H9 (cell line): ENCODE measurements around the gene CHRNB4. TPM values are rescaled to one million over a fixed set of nuclear protein-coding genes. Genes with fewer than 3 reads are reported as not detected.

Source experiments
- DNase-seq: peaks from one replicate; pipeline ENCODE4 v3.0.0-alpha.2; 2017
- H2AFZ ChIP-seq: one replicate; pipeline ENCODE4 v1.6.1; 2013; ENCODE audit warnings: mild to moderate bottlenecking, low read length, control low read depth, moderate library complexity
- H2AK5ac ChIP-seq: 2 replicates; pipeline ENCODE4 v1.6.1; 2013; ENCODE audit warnings: low read length, control low read depth, mixed read lengths; ENCODE audit not compliant: insufficient read length
- H2BK120ac ChIP-seq: one replicate; pipeline ENCODE4 v1.6.1; 2013; ENCODE audit warnings: low read depth, mild to moderate bottlenecking, low read length, control low read depth, inconsistent platforms; ENCODE audit not compliant: poor library complexity, severe bottlenecking
- H2BK12ac ChIP-seq: 2 replicates; pipeline ENCODE4 v1.6.1; 2013; ENCODE audit warnings: low read length, control low read depth, mixed read lengths, low read depth; ENCODE audit not compliant: insufficient read length
- H2BK15ac ChIP-seq: 2 replicates; pipeline ENCODE4 v1.6.1; 2013; ENCODE audit warnings: low read depth, low read length, control low read depth
- H2BK20ac ChIP-seq: one replicate; pipeline ENCODE4 v1.6.1; 2013; ENCODE audit warnings: low read depth, mild to moderate bottlenecking, low read length, control low read depth, inconsistent platforms; ENCODE audit not compliant: poor library complexity, severe bottlenecking
- H2BK5ac ChIP-seq: 2 replicates; pipeline ENCODE4 v1.6.1; 2013; ENCODE audit warnings: low read length, control low read depth, mixed read lengths; ENCODE audit not compliant: insufficient read length
- H3K14ac ChIP-seq: 2 replicates; pipeline ENCODE4 v1.6.1; 2013; ENCODE audit warnings: low read length, control low read depth; ENCODE audit not compliant: insufficient read depth
- H3K18ac ChIP-seq: 2 replicates; pipeline ENCODE4 v1.6.1; 2013; ENCODE audit warnings: low read depth, mild to moderate bottlenecking, mixed read lengths, low read length, control low read depth; ENCODE audit not compliant: insufficient read length
- H3K23ac ChIP-seq: 2 replicates; pipeline ENCODE4 v1.6.1; 2013; ENCODE audit warnings: low read length, control low read depth, mixed read lengths, low read depth; ENCODE audit not compliant: insufficient read length
- H3K23me2 ChIP-seq: 2 replicates; pipeline ENCODE4 v1.6.1; 2013; ENCODE audit warnings: low read depth, mild to moderate bottlenecking, mixed read lengths, low read length, control low read depth; ENCODE audit not compliant: insufficient read length, poor library complexity, severe bottlenecking
- H3K27ac ChIP-seq: 2 replicates; pipeline ENCODE4 v1.5.1; 2013; ENCODE audit warnings: low read length, control low read depth, mixed read lengths, low read depth; ENCODE audit not compliant: insufficient read length
- H3K27me3 ChIP-seq: 2 replicates; pipeline ENCODE4 v1.6.1; 2013; ENCODE audit warnings: low read length, control low read depth, inconsistent platforms; ENCODE audit not compliant: insufficient read depth
- H3K4ac ChIP-seq: 2 replicates; pipeline ENCODE4 v1.6.1; 2013; ENCODE audit warnings: low read depth, mild to moderate bottlenecking, control low read depth, inconsistent platforms, low read length, moderate library complexity
- H3K4me1 ChIP-seq: 2 replicates; pipeline ENCODE4 v1.6.1; 2013; ENCODE audit warnings: low read length, control low read depth, inconsistent platforms; ENCODE audit not compliant: insufficient read depth
- H3K4me2 ChIP-seq: 2 replicates; pipeline ENCODE4 v1.6.1; 2013; ENCODE audit warnings: low read length, control low read depth, mixed read lengths; ENCODE audit not compliant: insufficient read length, insufficient read depth
- H3K56ac ChIP-seq: 2 replicates; pipeline ENCODE4 v1.6.1; 2013; ENCODE audit warnings: low read depth, mild to moderate bottlenecking, mixed read lengths, low read length, control low read depth; ENCODE audit not compliant: insufficient read length
- H3K79me1 ChIP-seq: 2 replicates; pipeline ENCODE4 v1.6.1; 2013; ENCODE audit warnings: low read depth, mild to moderate bottlenecking, moderate library complexity, low read length, control low read depth, inconsistent platforms; ENCODE audit not compliant: insufficient read depth, poor library complexity, severe bottlenecking
- H3K79me2 ChIP-seq: 2 replicates; pipeline ENCODE4 v1.6.1; 2013; ENCODE audit warnings: low read length, control low read depth, inconsistent platforms; ENCODE audit not compliant: insufficient read depth
- H3K9ac ChIP-seq: 2 replicates; pipeline ENCODE4 v1.6.1; 2013; ENCODE audit warnings: low read length, control low read depth, mixed read lengths; ENCODE audit not compliant: insufficient read length; ENCODE audit errors: extremely low read depth
- H3K9me3 ChIP-seq: one replicate; pipeline ENCODE4 v1.6.1; 2013; ENCODE audit warnings: low read depth, low read length, inconsistent platforms; ENCODE audit not compliant: control insufficient read depth
- H3T11ph ChIP-seq: one replicate; pipeline ENCODE4 v1.6.1; 2013; ENCODE audit warnings: mild to moderate bottlenecking, low read length, control low read depth, inconsistent platforms
- H4K20me1 ChIP-seq: one replicate; pipeline ENCODE4 v1.6.1; 2013; ENCODE audit not compliant: control insufficient read depth, insufficient read length, insufficient read depth
- H4K5ac ChIP-seq: 2 replicates; pipeline ENCODE4 v1.6.1; 2013; ENCODE audit warnings: low read depth, mild to moderate bottlenecking, mixed read lengths, low read length, control low read depth; ENCODE audit not compliant: insufficient read length
- H4K8ac ChIP-seq: replicated peaks from 2 replicates; pipeline ENCODE4 v1.6.1; 2013; ENCODE audit warnings: low read length, control low read depth, mixed read lengths, low read depth; ENCODE audit not compliant: insufficient read length
- H4K91ac ChIP-seq: 2 replicates; pipeline ENCODE4 v1.6.1; 2013; ENCODE audit warnings: low read depth, mild to moderate bottlenecking, moderate library complexity, mixed read lengths, low read length, control low read depth; ENCODE audit not compliant: insufficient read length
- H3K27ac Mint-ChIP-seq, 3 experiments: 2 replicates in 2 of 3; 3 replicates in 1 of 3; pipeline ENCODE4 v1.8.0; 2020 to 2021; ENCODE audit warnings: mixed read lengths in 3 of 3, mild to moderate bottlenecking in 1 of 3, moderate library complexity in 1 of 3
- H3K27me3 Mint-ChIP-seq: 2 replicates; pipeline ENCODE4 v1.8.0; 2021; ENCODE audit warnings: low read depth, mild to moderate bottlenecking, moderate library complexity, mixed read lengths
- H3K36me3 Mint-ChIP-seq, 3 experiments: 2 replicates in 2 of 3; 3 replicates in 1 of 3; pipeline ENCODE4 v1.8.0; 2020 to 2021; ENCODE audit warnings: low read depth in 3 of 3, mixed read lengths in 3 of 3; ENCODE audit not compliant: insufficient read depth in 1 of 3
- H3K4me1 Mint-ChIP-seq, 2 experiments: 2 replicates each; pipeline ENCODE4 v1.8.0; 2020; ENCODE audit warnings: mixed read lengths in 2 of 2
- H3K4me3 Mint-ChIP-seq, 2 experiments: 2 replicates in 1 of 2; 3 replicates in 1 of 2; pipeline ENCODE4 v1.8.0; 2020 to 2021; ENCODE audit warnings: mild to moderate bottlenecking in 2 of 2, mixed read lengths in 2 of 2, moderate library complexity in 1 of 2
- H3K9me3 Mint-ChIP-seq, 2 experiments: 2 replicates in 1 of 2; 3 replicates in 1 of 2; pipeline ENCODE4 v1.8.0; 2020; ENCODE audit warnings: mild to moderate bottlenecking in 2 of 2, mixed read lengths in 2 of 2, moderate library complexity in 1 of 2
- CTCF ChIP-seq: fragments of 200-600 bp; sonication (generic); conservative IDR thresholded peaks from 3 replicates; pipeline ENCODE4 v1.8.0; 2021; ENCODE audit warnings: antibody characterized with exemption, mild to moderate bottlenecking
- WGBS: extraction: QIAGEN DNeasy Blood & Tissue Kit; methylation state at CpG from one replicate; pipeline ENCODE4 v1.1.7; 2013; ENCODE audit warnings: missing lambda C conversion rate, low lambda C conversion rate, mixed read lengths; ENCODE audit not compliant: insufficient read length; ENCODE audit errors: extremely low coverage; 5-methylcytosine and 5-hydroxymethylcytosine counted together
- total RNA-seq: library from RNA; stranded (reverse); gene quantifications from 2 replicates; pipeline ENCODE4 v1.2.1, GENCODE V29; 2021

Gene CHRNB4
- total RNA-seq, 1 experiment from 2014 or later, result 1.9 TPM

DNA sequence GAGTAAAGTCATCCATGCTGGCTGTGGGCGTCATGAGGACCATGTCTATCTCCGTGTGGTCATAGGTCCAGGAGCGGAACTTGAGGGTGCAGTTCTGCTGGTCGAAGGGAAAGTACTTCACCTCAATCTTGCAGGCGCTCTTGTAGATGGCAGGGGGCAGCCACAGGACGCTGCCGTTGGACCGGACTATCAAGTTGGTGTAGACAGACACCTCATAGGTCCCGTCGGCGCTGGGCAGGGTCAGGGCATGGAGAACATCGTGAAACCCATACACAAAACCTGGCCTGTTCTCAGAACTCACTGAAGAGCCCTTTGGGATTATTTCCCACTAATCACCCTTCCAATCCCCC lies 11.3 kb downstream of the CHRNB4 start:
- H4K8ac ChIP-seq, result no peak overlapping the region
- H2BK12ac ChIP-seq, result no peak overlapping the region
- no peaks in the 10 kb centered on the region for H3K27me3 ChIP-seq
- Mint-ChIP-seq H3K4me3 (no peak overlapping the region), H3K4me1 (no peaks in the 10 kb centered on the region), H3K9me3 (no peaks in the 10 kb centered on the region; a peak in 4 of 5 replicates), H3K27me3 (peaks cover 23% of the 10 kb centered on the region), H3K27ac (no peak overlapping the region; a peak in 1 of 7 replicates), H3K36me3 (peaks cover 0 to 16% (median 9%) of the 10 kb centered on the region in 3 experiments; a peak in 4 of 7 replicates)
- H3K79me2 ChIP-seq, result no peaks in the 10 kb centered on the region
- H2BK5ac ChIP-seq, result no peak overlapping the region
- H3K4ac ChIP-seq, result no peak overlapping the region
- no peak overlapping the region for H3T11ph ChIP-seq
- H3K56ac ChIP-seq, result no peak overlapping the region
- no peaks in the 10 kb centered on the region for H3K79me1 ChIP-seq
- no peaks in the 10 kb centered on the region for H3K9me3 ChIP-seq
- no peak for DNase-seq
- H4K91ac ChIP-seq, result no peak overlapping the region
- no peak overlapping the region for H2AK5ac ChIP-seq
- no peak for TF ChIP-seq CTCF
- WGBS, result no CpG with 5 or more reads among the region's 12 CpGs
- H3K23me2 ChIP-seq, result no peaks in the 10 kb centered on the region
- no peak overlapping the region for H2BK120ac ChIP-seq
- no peak overlapping the region; the same call in 1 of the 2 replicates for H3K14ac ChIP-seq
- H4K5ac ChIP-seq, result no peak overlapping the region
- H4K20me1 ChIP-seq, result no peaks in the 10 kb centered on the region
- H2AFZ ChIP-seq, result no peak overlapping the region
- no peak overlapping the region for H3K9ac ChIP-seq
- no peak overlapping the region for H3K18ac ChIP-seq
- H3K4me1 ChIP-seq, result no peaks in the 10 kb centered on the region
- no peak overlapping the region for H3K4me2 ChIP-seq
- no peak overlapping the region for H3K27ac ChIP-seq
- H3K23ac ChIP-seq, result no peak overlapping the region
- no peak overlapping the region for H2BK15ac ChIP-seq
- no peak overlapping the region for H2BK20ac ChIP-seq
